HG03097 (cell line): Measurements from ENCODE around the gene COL5A2.

Source experiments
- ATAC-seq: cut with Tn5 transposase; IDR thresholded peaks from one replicate; pipeline ENCODE4 v1.9.1; 2021; ENCODE audit not compliant: unreplicated experiment, low FRiP score

Gene COL5A2

DNA sequence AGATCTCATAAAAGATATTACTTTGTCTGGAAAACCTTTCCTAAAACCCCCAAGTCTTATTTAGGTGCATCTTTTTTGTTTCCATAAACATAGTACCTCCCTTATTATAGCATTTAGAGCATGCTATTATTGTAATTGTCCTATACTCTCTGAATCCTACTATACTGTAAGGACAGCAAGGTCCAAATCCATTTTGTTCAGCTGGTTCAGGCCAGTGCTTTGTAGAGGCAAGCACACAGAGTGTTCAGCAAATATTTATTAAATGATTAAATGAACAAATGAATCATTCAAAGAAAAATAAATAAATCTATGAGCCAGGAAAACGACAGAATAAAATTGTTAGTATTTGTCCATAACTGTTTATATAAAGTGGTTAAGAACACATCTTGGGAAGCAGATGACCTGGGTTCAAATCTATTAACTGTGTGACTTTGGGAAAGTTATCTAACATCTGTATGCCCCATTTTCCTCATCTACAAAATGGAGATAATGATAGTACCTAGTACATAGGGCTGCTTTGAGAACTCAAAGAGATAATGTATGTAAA lies 119.4 kb downstream of the COL5A2 start:
- ATAC-seq = no peak

DNA sequence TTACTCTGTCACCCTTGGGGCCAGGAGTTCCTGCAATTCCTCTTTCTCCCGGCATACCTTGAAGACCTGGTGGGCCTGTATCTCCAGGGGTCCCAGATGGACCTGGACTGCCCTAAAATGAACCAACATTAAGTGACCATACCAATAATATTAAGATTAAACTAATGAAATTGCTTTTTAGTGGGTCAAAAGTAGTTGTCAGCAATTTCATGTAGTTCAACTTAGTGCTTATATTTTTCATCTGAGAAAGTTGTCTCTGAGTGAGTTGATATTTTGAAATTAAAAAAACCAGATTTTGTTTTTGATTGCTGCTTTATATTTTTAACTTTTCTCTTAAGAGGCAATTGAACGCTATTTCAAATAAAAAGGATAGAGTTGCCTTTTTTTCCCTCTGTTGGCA lies 122.2 kb downstream of the COL5A2 start:
- no peak for ATAC-seq

GRCh38 chr2:189056200-189057106 lies 123.1 kb downstream of the COL5A2 start:
- no peak for ATAC-seq

GRCh38 chr2:189050165-189050712 lies 129.3 kb downstream of the COL5A2 start:
- no peak for ATAC-seq

DNA sequence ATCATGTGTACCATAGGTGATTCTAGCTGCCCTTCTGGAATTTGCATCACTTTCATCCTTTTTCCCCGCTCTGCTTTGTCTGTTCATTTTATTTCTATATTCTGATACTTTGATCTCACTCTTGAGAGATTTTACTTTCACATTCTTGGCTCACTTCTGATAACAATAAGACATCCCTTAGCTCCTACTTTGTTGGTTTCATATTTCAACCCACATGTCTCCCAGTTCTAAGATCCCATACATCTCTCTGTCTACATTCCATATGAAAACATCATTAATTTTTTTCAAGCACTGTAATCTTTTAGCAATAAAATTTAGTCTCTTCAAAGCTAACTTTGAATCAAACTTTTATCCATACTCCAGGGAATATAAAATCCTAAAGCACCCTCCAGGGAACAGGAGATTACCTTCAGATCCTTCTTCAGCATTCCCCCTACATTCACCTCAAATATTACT lies 129.8 kb downstream of the COL5A2 start:
- no peak for ATAC-seq

GRCh38 chr2:189048189-189048588 lies 131.4 kb downstream of the COL5A2 start:
- no peak for ATAC-seq

DNA sequence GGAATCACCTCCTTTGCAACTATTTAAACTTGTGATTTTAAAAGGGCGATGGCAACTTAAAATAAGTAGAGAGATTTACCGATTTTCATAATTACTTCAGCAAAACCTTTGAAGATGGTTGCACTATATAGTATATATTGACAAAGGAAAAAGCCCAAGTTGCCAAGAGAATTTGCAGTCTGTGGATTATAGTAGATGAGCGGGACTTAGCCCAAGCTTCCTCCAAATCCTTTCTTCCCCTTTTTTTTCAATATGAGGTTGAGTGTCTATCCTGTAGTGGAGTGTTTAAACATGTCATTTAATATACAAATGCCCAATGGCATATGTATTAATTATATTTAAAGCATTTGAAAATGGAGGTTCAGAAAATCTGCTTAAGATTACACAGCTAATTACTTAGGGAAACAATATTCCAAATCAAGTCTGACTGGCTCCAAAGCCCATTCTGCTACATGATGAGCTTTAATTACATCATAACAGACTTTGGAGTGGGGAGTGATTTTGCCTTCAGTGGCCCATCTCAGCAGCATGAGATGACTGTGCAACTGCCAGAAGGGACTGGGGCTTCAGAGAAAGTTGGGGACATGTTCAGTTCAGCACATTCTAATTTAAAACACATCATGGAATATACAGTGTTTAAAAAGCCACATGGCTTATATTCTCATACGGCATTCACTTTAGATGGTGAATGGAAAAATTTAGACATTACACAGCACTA lies 132.2 kb downstream of the COL5A2 start:
- no peak for ATAC-seq

DNA sequence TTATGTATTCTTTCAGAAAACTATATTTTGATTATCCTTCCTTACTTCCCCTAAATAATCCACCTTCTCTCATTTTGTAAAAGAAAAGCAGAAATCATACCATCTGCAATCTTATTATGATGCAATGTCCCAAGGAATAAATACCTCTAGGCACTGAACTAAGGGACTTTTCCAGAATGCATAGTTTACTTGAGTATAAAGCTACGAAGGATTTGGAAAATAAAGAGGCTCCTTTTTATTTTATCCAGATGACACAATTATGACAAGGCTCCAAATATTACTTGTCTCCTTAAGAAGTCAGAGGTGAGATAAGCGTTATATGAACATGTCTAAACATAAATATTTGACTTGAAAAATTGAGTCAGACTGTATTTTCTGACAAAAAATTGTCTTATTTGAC lies 133.2 kb downstream of the COL5A2 start:
- ATAC-seq = no peak

DNA sequence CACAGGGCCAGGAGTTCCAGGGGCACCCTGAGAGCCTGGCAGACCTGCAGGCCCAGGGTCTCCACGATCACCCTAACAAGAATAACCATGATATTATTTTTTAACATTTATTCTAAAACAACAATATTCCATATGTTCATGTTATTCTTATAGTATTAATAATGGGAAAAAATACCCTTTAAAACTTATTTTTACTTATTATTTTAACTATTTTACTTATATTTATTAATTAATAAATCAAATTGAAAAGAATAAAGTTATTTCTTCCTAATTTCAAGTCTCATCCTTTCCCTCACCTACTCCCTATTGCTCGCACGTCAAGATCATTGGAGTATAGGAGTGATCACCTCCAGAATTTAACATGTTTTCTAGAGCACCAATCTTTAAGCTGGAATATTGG lies 133.7 kb downstream of the COL5A2 start:
- no peak for ATAC-seq

- no peak for ATAC-seq
These were observed 142.0 kb downstream of the COL5A2 start for GRCh38 chr2:189037518-189037917.

GRCh38 chr2:189024901-189025618 lies 154.5 kb downstream of the COL5A2 start:
- ATAC-seq = no peak

- no peak for ATAC-seq
These were observed 157.1 kb downstream of the COL5A2 start for GRCh38 chr2:189022492-189022891.

DNA sequence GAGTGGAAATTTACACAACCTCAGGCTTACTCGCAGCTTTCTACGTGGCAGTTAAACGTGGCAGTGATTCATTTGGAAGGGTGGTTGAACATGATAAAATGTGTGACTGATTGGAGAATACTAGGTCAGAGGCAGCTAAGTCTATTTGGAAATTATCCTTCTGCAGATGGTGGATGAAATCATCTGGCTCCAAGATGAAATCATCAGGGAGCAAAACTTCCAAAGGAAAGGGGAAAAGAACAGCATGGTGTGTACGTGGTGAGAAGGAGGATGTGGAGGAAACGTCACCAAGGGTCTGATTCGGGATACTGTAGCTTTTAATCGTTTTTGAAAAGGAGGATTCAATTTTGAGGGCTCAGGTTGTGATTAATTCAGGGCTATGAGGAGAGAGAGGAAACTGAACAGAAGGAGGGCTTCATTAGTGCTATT lies 157.5 kb downstream of the COL5A2 start:
- ATAC-seq = no peak

GRCh38 chr2:189020179-189020578 lies 159.4 kb downstream of the COL5A2 start:
- ATAC-seq = no peak

DNA sequence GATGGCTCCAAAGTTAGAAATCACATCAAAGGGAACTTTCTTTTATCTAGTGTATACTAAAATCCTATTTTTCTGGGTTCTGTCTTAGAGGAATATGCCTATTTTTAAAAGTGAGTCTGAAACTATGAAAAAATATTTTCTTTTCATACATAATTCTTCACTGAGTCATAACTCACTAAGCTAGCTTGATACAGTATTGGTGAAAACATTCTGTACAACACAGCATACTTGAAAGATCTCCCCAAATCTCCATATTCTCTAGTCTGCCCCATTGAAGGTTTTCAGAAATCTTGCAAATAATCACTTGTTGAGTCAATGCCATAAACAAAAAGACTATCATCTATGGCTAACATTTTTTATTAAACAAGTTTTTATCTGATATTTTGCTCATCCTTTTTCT lies 160.9 kb downstream of the COL5A2 start:
- ATAC-seq = no peak

GRCh38 chr2:189016311-189016861 lies 163.2 kb downstream of the COL5A2 start:
- no peak for ATAC-seq

GRCh38 chr2:189015359-189015758 lies 164.2 kb downstream of the COL5A2 start:
- ATAC-seq = no peak

DNA sequence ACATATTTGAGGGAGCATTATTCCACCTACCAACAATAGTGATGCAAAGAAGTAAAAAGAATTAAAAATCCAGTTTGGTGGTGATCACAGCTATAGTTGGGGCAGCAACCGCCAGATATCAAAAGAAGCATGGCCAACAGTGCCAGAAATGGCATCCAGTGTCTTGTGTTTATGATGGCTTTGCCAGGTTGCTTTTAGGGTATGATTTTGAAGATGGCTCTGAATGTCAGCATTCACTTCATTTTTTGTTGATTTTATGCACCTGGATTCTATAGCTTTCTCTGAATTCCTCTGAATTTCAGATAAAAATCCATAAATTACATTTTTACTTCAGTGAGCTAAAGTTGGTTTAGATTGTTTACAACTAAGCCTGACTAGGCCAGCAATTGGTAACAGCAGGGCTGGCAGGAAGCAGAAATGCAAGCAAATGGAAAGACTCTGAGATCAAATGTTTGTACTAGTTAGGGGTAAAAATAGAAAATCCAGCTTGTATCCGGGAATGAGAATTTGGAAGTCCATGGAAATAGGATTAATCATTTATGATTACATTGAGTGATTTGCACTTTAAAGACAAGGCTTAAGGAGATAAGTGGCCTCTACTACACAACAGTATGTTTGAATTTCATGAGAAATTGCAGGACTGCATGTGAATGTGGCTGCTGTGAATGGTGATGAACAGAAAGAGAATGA lies 165.0 kb downstream of the COL5A2 start:
- ATAC-seq = no peak

DNA sequence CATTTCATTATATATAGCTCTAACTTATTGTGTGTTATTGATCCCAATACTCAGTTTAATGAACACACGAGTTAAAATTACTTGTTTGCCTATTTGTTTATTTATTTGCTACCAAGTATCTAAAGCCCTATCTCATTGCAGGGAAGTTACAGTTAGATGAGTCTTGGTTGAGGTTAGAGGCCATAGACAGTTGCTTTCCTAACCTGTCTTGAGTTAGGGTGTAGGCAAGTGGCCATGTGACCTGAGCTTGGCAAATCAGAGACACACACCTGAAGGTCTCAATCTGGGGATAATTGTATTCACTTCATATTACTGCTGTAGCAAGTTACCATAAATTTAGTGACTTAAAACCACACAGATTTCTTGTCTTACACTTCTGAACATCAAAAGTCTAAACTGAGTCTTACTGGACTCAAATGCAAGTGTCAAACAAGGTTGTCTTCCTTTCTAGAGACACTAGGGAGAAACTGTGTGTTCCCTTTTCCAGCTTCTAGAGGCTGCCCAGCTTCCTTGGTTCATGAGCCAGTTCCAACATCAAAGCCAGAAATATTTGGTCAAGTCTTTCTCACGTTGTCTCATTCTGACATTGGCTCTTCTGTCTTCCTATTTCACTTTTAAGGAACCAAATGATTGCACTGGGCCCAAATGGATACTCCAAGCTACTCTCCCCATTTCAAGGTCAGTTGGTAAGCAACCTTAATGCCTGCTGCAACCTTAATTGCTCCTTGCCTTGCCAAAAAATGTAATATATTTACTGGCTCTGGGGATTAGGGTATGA lies 165.7 kb downstream of the COL5A2 start:
- ATAC-seq = no peak
